SK-N-SH (cell line): ENCODE results near the gene NBEAL2. TPM values are rescaled to one million over a fixed set of nuclear protein-coding genes. Genes with fewer than 3 reads are reported as not detected.
A peak's percentile ranks its signal among the peaks of the same experiment; 100 is the strongest.
"Not testable (repeated sequence)": the region's sequence is repeated elsewhere in the genome, so short reads cannot be mapped to it uniquely, and the experiment has no call there.

Experiments used
- CTCF ChIA-PET: fragments of 300-600, 350-600 bp; formaldehyde crosslinking; extraction: SDS; loops from one replicate; lab custom pipeline; 2021; lab: Yijun Ruan, JAX
- POLR2A ChIA-PET: fragments of 350-600 bp; sonication (Branson Sonifier 250); formaldehyde crosslinking; extraction: SDS; loops from one replicate; lab custom pipeline; 2020; ENCODE audit warnings: antibody characterized with exemption, inconsistent platforms; lab: Yijun Ruan, JAX
- DNase-seq: peaks from one replicate; pipeline ENCODE4 v3.0.0; 2012
- H2AFZ ChIP-seq: fragments of 200-600 bp; sonication (generic); 2 replicates; pipeline ENCODE4 v1.8.1; 2016; ENCODE audit warnings: antibody characterized with exemption, mild to moderate bottlenecking, low read depth
- H3F3A ChIP-seq: fragments of 200-600 bp; sonication (generic); replicated peaks from 2 replicates; pipeline ENCODE3; 2016; ENCODE audit warnings: antibody characterized with exemption, mild to moderate bottlenecking; ENCODE audit not compliant: insufficient read depth
- H3K27ac ChIP-seq, 2 experiments: fragments of 200-500 bp in 1 of 2; fragments of 200-600 bp in 1 of 2; sonication (Bioruptor generic) in 1 of 2; sonication (generic), shearing (Covaris generic) in 1 of 2; 2 replicates each; pipeline versions ENCODE4 v1.5.1 to v1.6.1; 2014 to 2016; ENCODE audit warnings: low read depth in 2 of 2, inconsistent platforms in 1 of 2, low read length in 1 of 2, mild to moderate bottlenecking in 1 of 2, mixed read lengths in 1 of 2
- H3K27me3 ChIP-seq: fragments of 200-600 bp; sonication (generic), shearing (Covaris generic); 2 replicates; pipeline ENCODE4 v1.6.1; 2016; ENCODE audit warnings: mixed run types; ENCODE audit not compliant: insufficient read depth
- H3K36me3 ChIP-seq, 2 experiments: fragments of 200-500 bp in 1 of 2; fragments of 200-600 bp in 1 of 2; sonication (Bioruptor generic) in 1 of 2; sonication (generic) in 1 of 2; replicated peaks in 1 of 2; 2 replicates each; pipeline versions ENCODE3 to v1.5.1; 2014 to 2016; ENCODE audit warnings: low read length in 1 of 2, mild to moderate bottlenecking in 1 of 2; ENCODE audit not compliant: insufficient read depth in 2 of 2, control insufficient read depth in 1 of 2
- H3K4me1 ChIP-seq, 2 experiments: fragments of 200-500 bp in 1 of 2; fragments of 200-600 bp in 1 of 2; sonication (Bioruptor generic) in 1 of 2; sonication (generic), shearing (Covaris generic) in 1 of 2; 2 replicates each; pipeline versions ENCODE4 v1.5.1 to v1.6.1; 2014 to 2016; ENCODE audit warnings: low read depth in 1 of 2, low read length in 1 of 2, mixed run types in 1 of 2; ENCODE audit not compliant: insufficient read depth in 2 of 2, control insufficient read depth in 1 of 2
- H3K4me2 ChIP-seq: fragments of 200-600 bp; sonication (generic), shearing (Covaris generic); 2 replicates; pipeline ENCODE4 v1.6.1; 2017; ENCODE audit warnings: mixed run types
- H3K4me3 ChIP-seq, 2 experiments: fragments of 200-500 bp in 1 of 2; fragments of 200-600 bp in 1 of 2; sonication (Bioruptor generic) in 1 of 2; sonication (generic), shearing (Covaris generic) in 1 of 2; 2 replicates each; pipeline versions ENCODE4 v1.5.1 to v1.8.1; 2014 to 2016; ENCODE audit warnings: low read depth in 2 of 2, inconsistent platforms in 1 of 2, low read length in 1 of 2, mild to moderate bottlenecking in 1 of 2, mixed read lengths in 1 of 2, moderate library complexity in 1 of 2
- H3K79me2 ChIP-seq: fragments of 200-600 bp; sonication (generic); 2 replicates; pipeline ENCODE4 v1.8.1; 2017; ENCODE audit warnings: mild to moderate bottlenecking; ENCODE audit not compliant: insufficient read depth
- H3K9ac ChIP-seq: fragments of 200-600 bp; sonication (generic); 2 replicates; pipeline ENCODE4 v1.6.1; 2017; ENCODE audit warnings: mixed run types
- H3K9me2 ChIP-seq: fragments of 200-600 bp; sonication (generic); 2 replicates; pipeline ENCODE4 v1.6.1; 2017; ENCODE audit warnings: mixed run types
- H3K9me3 ChIP-seq: fragments of 200-600 bp; sonication (generic); 2 replicates; pipeline ENCODE4 v1.6.1; 2017; ENCODE audit warnings: mixed run types, mild to moderate bottlenecking, moderate library complexity
- H4K20me1 ChIP-seq: fragments of 200-600 bp; sonication (generic); 2 replicates; pipeline ENCODE4 v1.6.1; 2017; ENCODE audit warnings: mild to moderate bottlenecking, mixed run types; ENCODE audit not compliant: insufficient read depth
- FOXJ3 ChIP-seq: sonication (generic); formaldehyde crosslinking; IDR thresholded peaks from 2 replicates; pipeline ENCODE4 v1.5.1; 2020; ENCODE audit warnings: mild to moderate bottlenecking, missing genetic modification reagents
- RXRA ChIP-seq: IDR thresholded peaks from 2 replicates; pipeline ENCODE4 v1.4.0; 2012; ENCODE audit warnings: low read depth, mild to moderate bottlenecking, borderline replicate concordance
- SMC3 ChIP-seq: IDR thresholded peaks from 2 replicates; pipeline ENCODE4 v1.6.1; 2012; ENCODE audit warnings: low read depth, low read length, improper control_type of control experiment
- WGBS: methylation state at CpG from one replicate; pipeline ENCODE4 v1.1.6; 2017; ENCODE audit warnings: low lambda C conversion rate; 5-methylcytosine and 5-hydroxymethylcytosine counted together
- polyA plus RNA-seq, 3 experiments: library from polyadenylated mRNA; depleted of rRNA; stranded (reverse); fragments of >200 nt; gene quantifications; 2 replicates each; pipeline ENCODE4 v1.2.3, GENCODE V29; 2012

Gene NBEAL2
- polyA plus RNA-seq, 1 of the 3 experiments (the other 2 are of a cell fraction), result 20.3 TPM

- H3K4me2 ChIP-seq, DNase-seq, H3K9ac ChIP-seq, H4K20me1 ChIP-seq, H2AFZ ChIP-seq, H3K9me3 ChIP-seq, H3K9me2 ChIP-seq, POLR2A ChIA-PET, H3K4me3 ChIP-seq, H3K4me1 ChIP-seq, H3K27me3 ChIP-seq: not testable (repeated sequence)
- CTCF ChIA-PET, result interaction anchor here (0.9 to 1.2 kb wide), 2 partner anchors 10 to 121 kb away, joined by 3 read pairs; no protein-coding TSS in a partner anchor
- WGBS, result 94% methylated on average over 4 of the region's 4 CpGs
- Histone ChIP-seq H3K79me2 (peaks cover 25% of the 10 kb centered on the region; the same call in 1 of the 2 replicates), H3F3A (peaks cover 16% of the 10 kb centered on the region), H3K27ac (0 out of 4 replicates have a peak overlapping the region, but pooled peaks of 1 of the 2 experiments have one; percentile 8), H3K36me3 (peaks cover 34 to 49% of the 10 kb centered on the region in 2 experiments)
These were observed 51.6 kb downstream of the NBEAL2 start for GRCh38 chr3:47031041-47031440.

- no peak overlapping the region for H3K4me3 ChIP-seq
- no peak overlapping the region for H3K4me2 ChIP-seq
- H3K27ac ChIP-seq, result no peak overlapping the region; a peak in 1 of 4 replicates
- WGBS, result 58% methylated on average over 2 of the region's 2 CpGs
- H3K36me3 ChIP-seq, result peaks cover 43 to 63% of the 10 kb centered on the region in 2 experiments
- peaks cover 29% of the 10 kb centered on the region for H3F3A ChIP-seq
- POLR2A ChIA-PET, result no interaction called here
- no peak overlapping the region for H2AFZ ChIP-seq
- H3K27me3 ChIP-seq, result no peaks in the 10 kb centered on the region
- CTCF ChIA-PET, result interaction anchor here (1.0 kb wide), 1 partner anchor 289 kb away, joined by 5 read pairs; no protein-coding TSS in a partner anchor
- TF ChIP-seq RXRA, result no peak
- H3K4me1 ChIP-seq, result no peaks in the 10 kb centered on the region
- H3K9me3 ChIP-seq, result no peaks in the 10 kb centered on the region
- no peak for DNase-seq
- no peaks in the 10 kb centered on the region for H3K9me2 ChIP-seq
- H3K79me2 ChIP-seq, result peaks cover 22% of the 10 kb centered on the region; the same call in 1 of the 2 replicates
- H4K20me1 ChIP-seq, result no peaks in the 10 kb centered on the region; the same call in 1 of the 2 replicates
- H3K9ac ChIP-seq, result no peak overlapping the region
These were observed 55.5 kb downstream of the NBEAL2 start for GRCh38 chr3:47034868-47035489.

GRCh38 chr3:47035645-47036044, 56.2 kb downstream of the NBEAL2 start:
- no peaks in the 10 kb centered on the region for H3K4me1 ChIP-seq
- 79% methylated on average over 2 of the region's 2 CpGs for WGBS
- H3K36me3 ChIP-seq, result peaks cover 39 to 69% of the 10 kb centered on the region in 2 experiments
- peaks cover 26% of the 10 kb centered on the region; the same call in 1 of the 2 replicates for H3K79me2 ChIP-seq
- H3K4me2 ChIP-seq, result no peak overlapping the region
- no peaks in the 10 kb centered on the region for H3K9me3 ChIP-seq
- H2AFZ ChIP-seq, result no peak overlapping the region
- DNase-seq, result no peak
- TF ChIP-seq FOXJ3 (CRISPR knock-in tag) (no peak), SMC3 (no peak)
- TF ChIP-seq, all 33 proteins: peak for 0
- Histone ChIP-seq H3K27me3 (no peaks in the 10 kb centered on the region), H3K9me2 (no peaks in the 10 kb centered on the region), H3K27ac (no peak overlapping the region; a peak in 1 of 4 replicates), H4K20me1 (no peaks in the 10 kb centered on the region; the same call in 1 of the 2 replicates), H3K4me3 (no peak overlapping the region), H3F3A (peaks cover 29% of the 10 kb centered on the region), H3K9ac (no peak overlapping the region)
- ChIA-PET CTCF (interaction anchor here (0.6 to 1.0 kb wide), 2 partner anchors 112 to 288 kb away, joined by 3 to 5 read pairs; no protein-coding TSS in a partner anchor), POLR2A (interaction anchor here (0.6 kb wide), 1 partner anchor 11 kb away, joined by 3 read pairs; no protein-coding TSS in a partner anchor)
